Activated CD4-positive, alpha-beta memory T cell treated with anti-CD3 and anti-CD28 coated beads for 36 hours (primary cell): ENCODE results near the gene RBM19. TPM values are rescaled to one million over a fixed set of nuclear protein-coding genes. Genes with fewer than 3 reads are reported as not detected.

Source experiments
- CTCF ChIA-PET: fragments of 350-600 bp; sonication (Branson Sonifier 250); formaldehyde crosslinking; loops from one replicate; lab custom pipeline; 2021; ENCODE audit warnings: antibody characterized with exemption, inconsistent platforms; lab: Charles Lee
- POLR2A ChIA-PET: fragments of 350-600 bp; sonication (Branson Sonifier 250); formaldehyde crosslinking; loops from one replicate; lab custom pipeline; 2021; ENCODE audit warnings: antibody characterized with exemption; lab: Charles Lee
- DNase-seq: peaks from one replicate; pipeline ENCODE4 v3.0.0-alpha.2; 2020
- H3K27ac Mint-ChIP-seq: one replicate; pipeline ENCODE4 v1.8.0; 2021; ENCODE audit warnings: mixed read lengths
- H3K27me3 Mint-ChIP-seq: one replicate; pipeline ENCODE4 v1.8.0; 2021; ENCODE audit warnings: mixed read lengths
- H3K36me3 Mint-ChIP-seq: one replicate; pipeline ENCODE4 v1.8.0; 2021; ENCODE audit warnings: mixed read lengths
- H3K4me1 Mint-ChIP-seq: one replicate; pipeline ENCODE4 v1.8.0; 2021; ENCODE audit warnings: low read depth, mixed read lengths
- H3K4me3 Mint-ChIP-seq: one replicate; pipeline ENCODE4 v1.8.0; 2021; ENCODE audit warnings: mild to moderate bottlenecking, mixed read lengths
- H3K9me3 Mint-ChIP-seq: one replicate; pipeline ENCODE4 v1.8.0; 2021; ENCODE audit warnings: mixed read lengths
- intact Hi-C: fragments of 100-400 bp; cut with micrococcal nuclease; formaldehyde crosslinking; loops from one replicate; pipeline ENCODE4 v1.15.1; 2023
- total RNA-seq, 2 experiments: library from RNA; stranded (reverse); gene quantifications; one replicate each; pipeline ENCODE4 v1.2.3, GENCODE V29; 2021

Gene RBM19
- total RNA-seq, 2 experiments from 2014 or later, result 69.6 to 74.1 TPM

DNA sequence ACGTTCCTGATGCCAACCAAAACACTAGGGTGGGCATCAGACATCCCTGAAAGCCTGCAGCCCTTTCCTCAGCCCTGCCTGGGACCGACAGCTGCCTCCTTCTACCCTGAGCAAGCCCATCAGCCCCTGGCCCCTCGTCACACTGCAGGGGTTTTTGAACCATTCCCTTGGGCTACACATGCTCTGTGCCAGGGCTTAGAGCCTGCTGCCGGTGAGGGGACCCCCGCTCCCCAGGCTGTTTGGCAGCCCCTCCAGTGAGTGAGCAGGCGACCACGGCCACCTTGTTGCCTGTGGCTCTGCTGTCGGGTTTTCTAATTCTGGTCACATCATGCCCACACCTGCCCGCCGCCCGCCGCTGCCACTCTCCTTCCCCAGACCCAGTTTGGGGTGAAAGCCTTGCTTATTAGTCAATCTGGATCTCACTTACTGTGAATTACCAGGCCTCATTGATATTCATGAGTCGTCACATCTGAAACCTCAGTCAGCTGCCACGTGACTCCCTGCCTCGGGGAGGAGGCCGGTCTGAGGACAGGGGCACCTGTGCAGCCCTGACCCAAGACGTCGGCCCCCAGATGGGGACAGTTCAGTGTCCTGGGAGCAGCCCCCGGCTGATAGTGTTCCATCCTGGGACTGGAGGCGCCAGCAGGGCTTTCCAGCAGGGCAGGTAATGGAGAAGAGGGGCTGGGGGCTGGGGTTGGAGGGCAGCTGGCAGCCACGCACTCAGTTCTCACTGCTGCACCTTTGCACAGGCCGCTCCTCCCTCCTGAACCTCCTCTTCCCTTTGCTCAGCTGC, 163.0 kb downstream of the RBM19 start:
- Mint-ChIP-seq H3K27me3 (no peaks in the 10 kb centered on the region), H3K27ac (no peak overlapping the region), H3K9me3 (peaks cover 11% of the 10 kb centered on the region), H3K4me3 (no peak overlapping the region), H3K36me3 (peaks cover 9% of the 10 kb centered on the region), H3K4me1 (no peaks in the 10 kb centered on the region)
- no peak for DNase-seq
- ChIA-PET CTCF (no interaction called here), POLR2A (no interaction called here)
- intact Hi-C loops, result no loop called here

DNA sequence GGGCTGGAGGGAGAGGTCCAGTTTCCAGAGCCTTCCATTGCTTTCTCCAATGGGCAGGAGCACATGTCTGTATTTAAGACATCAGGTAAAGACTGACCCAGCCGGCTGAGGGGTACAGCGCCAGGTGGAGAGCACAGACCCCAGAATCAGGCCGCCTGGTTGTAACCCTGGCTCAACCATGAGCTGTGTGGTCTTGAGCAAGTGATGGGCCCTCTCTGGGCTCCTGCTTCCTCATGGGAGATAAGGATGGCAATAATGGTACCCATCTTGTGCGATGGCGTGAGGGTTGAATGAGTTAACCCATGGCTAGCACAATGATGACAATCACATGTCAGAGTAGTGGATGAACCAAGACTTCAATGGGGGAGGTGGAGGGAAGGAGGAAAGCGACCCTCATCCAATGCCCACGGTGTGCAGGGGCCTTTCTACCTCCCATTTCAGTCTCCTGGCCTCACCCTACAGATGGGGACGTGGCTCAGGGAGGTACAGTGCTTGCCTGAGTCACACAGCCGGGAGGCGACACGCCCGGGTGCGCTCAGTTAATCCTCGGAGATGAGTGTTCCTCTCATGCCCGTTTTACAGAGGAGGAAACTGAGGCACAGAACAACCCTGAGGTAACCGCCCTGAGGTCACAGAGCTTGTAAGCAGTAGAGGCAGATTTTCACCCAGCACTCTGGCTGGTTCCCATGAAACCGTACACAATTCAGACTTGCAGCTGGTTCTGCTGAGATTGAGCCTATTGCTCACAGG, 163.9 kb downstream of the RBM19 start:
- Mint-ChIP-seq H3K9me3 (peaks cover 6% of the 10 kb centered on the region), H3K27ac (no peak overlapping the region), H3K27me3 (no peaks in the 10 kb centered on the region), H3K4me3 (no peak overlapping the region), H3K4me1 (no peaks in the 10 kb centered on the region), H3K36me3 (peaks cover 5% of the 10 kb centered on the region)
- no peak for DNase-seq
- POLR2A ChIA-PET, result no interaction called here
- CTCF ChIA-PET, result no interaction called here
- intact Hi-C loops, result no loop called here

DNA sequence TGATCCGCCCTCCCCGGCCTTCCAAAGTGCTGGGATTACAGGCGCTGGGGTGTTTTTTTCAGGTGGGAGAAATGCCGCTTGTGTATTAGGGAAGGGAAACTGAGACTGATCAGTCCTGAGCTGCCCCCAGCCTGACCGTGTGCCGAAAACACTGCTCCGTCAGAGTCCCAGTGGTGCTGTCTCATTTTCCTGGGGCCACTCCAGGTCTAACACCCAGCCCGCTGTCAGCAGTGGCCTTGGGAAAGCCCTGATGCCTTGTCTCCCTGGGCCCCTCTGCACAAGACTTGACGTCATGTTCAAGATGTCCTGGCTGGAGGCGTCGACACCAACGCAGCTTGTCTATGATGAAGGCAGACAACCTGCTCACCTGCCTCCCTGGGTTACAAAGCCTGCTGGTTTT, 165.9 kb downstream of the RBM19 start:
- H3K9me3 Mint-ChIP-seq, result no peaks in the 10 kb centered on the region
- no peaks in the 10 kb centered on the region for H3K4me1 Mint-ChIP-seq
- no peaks in the 10 kb centered on the region for H3K27me3 Mint-ChIP-seq
- no peak for DNase-seq
- no peaks in the 10 kb centered on the region for H3K36me3 Mint-ChIP-seq
- ChIA-PET POLR2A (no interaction called here), CTCF (no interaction called here)
- H3K4me3 Mint-ChIP-seq, result no peak overlapping the region
- intact Hi-C loops, result no loop called here
- H3K27ac Mint-ChIP-seq, result no peak overlapping the region

DNA sequence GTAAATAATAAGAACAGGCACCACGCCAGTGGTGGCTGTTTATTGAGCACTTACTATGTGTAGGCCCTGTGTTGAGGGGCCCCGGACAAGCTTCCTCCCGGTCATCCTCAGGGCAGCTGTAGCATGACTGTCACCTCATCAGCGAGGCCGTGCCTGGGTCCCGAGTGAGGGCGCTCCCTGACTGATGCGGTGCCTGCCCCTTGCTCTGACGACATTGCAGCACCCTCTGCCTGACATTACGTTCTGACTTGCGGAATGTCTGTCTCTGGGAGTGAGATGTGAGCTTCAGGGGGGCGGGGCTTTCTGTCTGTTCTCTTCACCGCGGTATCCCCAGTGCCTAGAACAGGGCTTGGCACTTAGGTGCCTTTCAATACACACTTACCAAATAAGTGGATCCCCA, 167.6 kb downstream of the RBM19 start:
- Mint-ChIP-seq H3K27me3 (no peaks in the 10 kb centered on the region), H3K27ac (no peak overlapping the region), H3K36me3 (no peaks in the 10 kb centered on the region), H3K9me3 (no peaks in the 10 kb centered on the region), H3K4me3 (no peak overlapping the region), H3K4me1 (no peaks in the 10 kb centered on the region)
- ChIA-PET CTCF (no interaction called here), POLR2A (no interaction called here)
- no peak for DNase-seq
- intact Hi-C loops, result no loop called here

DNA sequence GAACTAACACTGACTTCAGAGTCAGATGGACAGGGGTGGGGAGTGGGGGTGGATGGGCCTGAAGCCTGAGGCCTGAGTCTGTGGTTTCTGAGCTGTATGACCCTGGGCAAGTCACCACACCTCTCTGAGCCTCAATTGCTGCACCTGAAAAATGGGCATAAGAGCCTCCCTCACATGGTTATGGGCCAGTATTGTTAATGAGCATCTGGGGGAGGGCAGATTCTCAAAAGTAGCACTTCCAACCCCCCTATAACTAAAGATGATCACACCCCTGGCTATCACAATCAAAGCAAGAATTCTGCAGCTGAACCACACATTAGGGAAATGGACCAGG, 168.6 kb downstream of the RBM19 start:
- POLR2A ChIA-PET, result interaction anchor here (0.6 kb wide), 1 partner anchor 11 kb away, joined by 3 read pairs; no protein-coding TSS in a partner anchor
- intact Hi-C loops, result no loop called here
- Mint-ChIP-seq H3K27me3 (no peaks in the 10 kb centered on the region), H3K4me1 (no peaks in the 10 kb centered on the region), H3K9me3 (no peaks in the 10 kb centered on the region), H3K27ac (no peak overlapping the region), H3K36me3 (no peaks in the 10 kb centered on the region), H3K4me3 (no peak overlapping the region)
- CTCF ChIA-PET, result no interaction called here
- DNase-seq, result no peak

DNA sequence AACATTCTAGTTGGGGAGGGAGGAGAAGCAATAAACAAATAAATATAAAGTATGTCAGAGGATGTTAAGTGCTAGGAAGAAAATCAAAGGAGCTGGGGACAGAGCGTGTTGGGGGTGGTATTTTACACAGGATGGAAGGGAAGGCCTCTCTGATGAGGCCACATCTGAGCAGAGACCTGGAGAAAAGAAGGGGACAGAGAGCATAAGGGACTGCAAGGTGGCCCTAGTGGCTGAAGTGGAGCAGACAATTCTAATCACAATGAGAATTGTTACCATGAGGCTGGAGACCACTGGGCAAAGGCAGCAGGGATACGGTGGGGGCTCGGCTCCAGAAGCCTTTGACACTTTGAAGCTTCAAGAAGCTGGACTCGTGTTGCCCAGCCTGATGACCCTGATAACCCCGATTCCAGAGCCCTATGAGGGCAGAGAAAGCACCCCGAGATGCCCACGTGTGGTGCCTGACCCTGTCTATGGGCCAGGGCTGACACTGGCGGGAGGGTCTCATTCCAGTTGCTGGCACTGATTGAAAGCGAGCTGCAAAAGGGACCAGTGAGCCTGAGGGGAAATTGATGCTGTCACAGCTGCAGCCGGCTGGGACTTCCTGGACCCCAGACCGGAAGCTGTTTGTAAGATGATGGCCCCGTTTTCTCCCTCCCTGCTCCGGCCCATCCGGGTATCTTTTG, 169.1 kb downstream of the RBM19 start:
- intact Hi-C loops, result no loop called here
- Mint-ChIP-seq H3K27me3 (no peaks in the 10 kb centered on the region), H3K27ac (no peak overlapping the region), H3K4me3 (no peak overlapping the region), H3K4me1 (no peaks in the 10 kb centered on the region), H3K36me3 (no peaks in the 10 kb centered on the region), H3K9me3 (no peaks in the 10 kb centered on the region)
- CTCF ChIA-PET, result no interaction called here
- POLR2A ChIA-PET, result no interaction called here
- DNase-seq, result no peak

DNA sequence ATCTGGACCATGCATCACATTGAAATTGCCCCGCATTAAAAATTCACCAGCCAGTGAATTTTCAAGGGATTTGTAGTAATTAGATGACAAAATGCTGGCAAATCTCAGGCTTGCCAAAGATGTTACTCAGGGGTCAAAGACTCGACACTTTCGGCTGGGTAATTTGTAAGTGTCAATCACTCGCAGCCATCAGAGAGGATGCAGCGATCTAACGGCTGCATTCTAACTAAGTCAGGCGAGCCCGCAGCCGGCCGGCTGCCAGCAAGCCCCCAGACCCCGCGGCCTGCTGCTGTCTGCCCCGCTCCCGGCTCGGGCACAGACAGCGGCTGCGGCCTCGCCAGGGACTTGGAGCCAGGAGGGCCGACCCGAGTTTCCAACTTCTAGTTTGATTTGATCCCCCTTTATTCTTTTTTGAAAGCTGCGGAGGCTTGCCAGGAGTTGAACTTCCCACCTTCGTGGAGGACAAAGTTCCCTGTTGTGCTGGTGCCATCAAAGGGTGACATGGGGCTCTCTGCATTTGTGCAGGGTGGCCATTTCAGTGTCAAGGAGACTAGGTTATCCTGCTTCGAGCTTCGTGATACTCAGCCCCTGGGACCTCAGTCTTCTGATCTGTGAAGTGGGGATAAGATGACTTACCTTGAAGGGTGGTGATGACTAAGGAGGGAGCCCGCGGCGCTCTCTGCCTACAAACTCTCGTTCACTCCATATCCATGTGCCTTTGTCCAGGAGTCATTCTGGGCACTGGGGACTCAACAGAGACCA, 169.9 kb downstream of the RBM19 start:
- no peak for DNase-seq
- H3K27me3 Mint-ChIP-seq, result no peaks in the 10 kb centered on the region
- H3K27ac Mint-ChIP-seq, result no peak overlapping the region
- no peaks in the 10 kb centered on the region for H3K36me3 Mint-ChIP-seq
- peaks cover 3% of the 10 kb centered on the region for H3K9me3 Mint-ChIP-seq
- H3K4me3 Mint-ChIP-seq, result no peak overlapping the region
- ChIA-PET POLR2A (no interaction called here), CTCF (no interaction called here)
- intact Hi-C loops, result no loop called here
- H3K4me1 Mint-ChIP-seq, result no peaks in the 10 kb centered on the region

DNA sequence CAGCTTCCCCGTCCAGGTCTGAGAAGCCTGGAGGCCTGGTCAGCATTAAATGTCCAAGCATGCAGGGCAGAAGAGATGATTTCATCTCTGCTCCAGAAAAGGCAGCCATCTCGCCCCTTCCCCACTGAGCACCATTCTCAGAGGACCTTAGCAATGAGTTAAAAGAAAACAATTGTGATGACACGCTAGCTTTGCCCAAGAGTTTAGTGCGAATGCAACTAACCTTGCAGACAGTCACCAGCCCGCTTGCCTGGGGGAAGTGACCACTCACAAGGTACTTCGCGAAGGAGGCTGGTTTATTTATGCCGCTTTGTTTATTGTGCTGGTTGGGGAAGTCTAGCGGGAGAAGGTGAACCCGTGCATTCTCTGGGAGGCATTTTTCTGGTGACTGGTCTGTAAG, 170.7 kb downstream of the RBM19 start:
- Mint-ChIP-seq H3K9me3 (peaks cover 10% of the 10 kb centered on the region), H3K4me3 (no peak overlapping the region), H3K27ac (no peak overlapping the region), H3K27me3 (no peaks in the 10 kb centered on the region), H3K4me1 (no peaks in the 10 kb centered on the region), H3K36me3 (no peaks in the 10 kb centered on the region)
- intact Hi-C loops, result no loop called here
- POLR2A ChIA-PET, result no interaction called here
- no peak for DNase-seq
- CTCF ChIA-PET, result no interaction called here

DNA sequence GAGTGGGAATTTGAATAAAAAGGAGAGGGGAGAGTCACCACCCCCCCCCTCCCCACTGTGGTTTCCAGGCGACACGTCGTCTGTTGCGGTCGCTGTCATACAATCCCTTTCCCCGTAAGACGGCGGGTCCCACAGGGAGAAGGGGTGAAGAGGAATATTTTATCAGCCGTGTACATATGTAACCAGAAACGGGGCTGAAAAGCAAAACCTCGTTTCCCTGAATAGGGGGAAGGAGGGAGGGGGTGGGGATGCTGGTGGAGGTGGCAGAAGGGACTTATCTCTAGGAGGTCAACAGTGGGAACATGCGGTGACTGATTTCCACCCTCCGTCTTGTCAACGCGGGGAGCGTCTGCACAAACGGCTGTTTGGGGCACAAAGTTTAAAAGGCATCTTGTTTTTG, 171.4 kb downstream of the RBM19 start:
- Mint-ChIP-seq H3K27me3 (no peaks in the 10 kb centered on the region), H3K9me3 (peaks cover 15% of the 10 kb centered on the region), H3K36me3 (no peaks in the 10 kb centered on the region), H3K27ac (no peak overlapping the region), H3K4me1 (no peaks in the 10 kb centered on the region), H3K4me3 (no peak overlapping the region)
- ChIA-PET CTCF (no interaction called here), POLR2A (no interaction called here)
- DNase-seq, result no peak
- intact Hi-C loops, result no loop called here

DNA sequence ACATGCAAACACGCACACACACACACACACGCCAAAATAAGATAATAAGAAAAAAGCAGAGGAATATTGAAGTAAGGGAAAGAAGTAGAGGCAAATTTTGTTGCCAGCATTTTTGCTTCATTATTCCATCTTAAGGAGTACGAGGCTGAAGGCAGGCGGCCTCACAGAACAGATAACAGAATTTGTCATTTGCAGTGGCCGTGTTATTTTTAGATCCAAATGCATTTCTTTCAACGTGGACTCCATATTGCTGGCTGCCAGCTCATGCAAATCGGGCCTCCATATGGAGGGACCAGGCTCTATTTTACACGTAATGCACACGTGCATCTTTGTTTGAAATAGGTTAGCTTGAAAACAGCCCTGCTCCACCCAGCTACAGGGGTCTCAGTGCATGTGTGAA, 172.9 kb downstream of the RBM19 start:
- intact Hi-C loops, result no loop called here
- H3K4me1 Mint-ChIP-seq, result no peaks in the 10 kb centered on the region
- DNase-seq, result no peak
- H3K36me3 Mint-ChIP-seq, result no peaks in the 10 kb centered on the region
- ChIA-PET POLR2A (no interaction called here), CTCF (no interaction called here)
- H3K9me3 Mint-ChIP-seq, result peaks cover 17% of the 10 kb centered on the region
- no peak overlapping the region for H3K4me3 Mint-ChIP-seq
- no peaks in the 10 kb centered on the region for H3K27me3 Mint-ChIP-seq
- H3K27ac Mint-ChIP-seq, result no peak overlapping the region

DNA sequence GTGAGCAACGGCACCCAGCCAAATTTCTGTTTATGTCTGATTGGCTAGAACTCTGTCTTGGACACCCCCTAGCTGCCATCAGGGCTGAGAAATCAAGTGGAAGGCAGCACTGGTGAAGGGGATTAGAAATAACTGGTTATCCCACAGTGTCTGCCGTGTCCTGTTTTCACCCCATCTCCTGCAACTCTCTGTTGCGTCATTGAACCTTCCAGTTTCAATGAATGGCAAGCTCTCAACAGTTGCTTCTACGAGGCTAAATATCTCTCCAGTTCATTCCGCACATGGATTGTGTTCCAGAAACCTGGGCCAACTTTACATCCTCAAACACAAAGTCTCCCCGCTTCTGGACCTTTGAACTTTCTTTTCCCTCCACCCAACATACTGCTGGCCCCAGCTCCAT, 173.7 kb downstream of the RBM19 start:
- POLR2A ChIA-PET, result no interaction called here

More for the DNA sequence above, 173.7 kb downstream of the RBM19 start:
- Mint-ChIP-seq H3K9me3 (peaks cover 22% of the 10 kb centered on the region), H3K27ac (no peak overlapping the region), H3K36me3 (no peaks in the 10 kb centered on the region), H3K27me3 (no peaks in the 10 kb centered on the region), H3K4me3 (no peak overlapping the region), H3K4me1 (no peaks in the 10 kb centered on the region)
- no peak for DNase-seq
- intact Hi-C loops, result no loop called here
- CTCF ChIA-PET, result no interaction called here
